ENCODE data around the gene WDR90.

WDR90 gene

GRCh38 chr16:692356-693108 is 43.4 kb downstream of the WDR90 start:
- DNase-seq: no peak

- no peak for DNase-seq
These were observed 44.2 kb downstream of the WDR90 start for GRCh38 chr16:693364-693763.

GRCh38 chr16:693766-694165 is 44.6 kb downstream of the WDR90 start:
- no peak for DNase-seq

GRCh38 chr16:694187-694862 is 45.2 kb downstream of the WDR90 start:
- DNase-seq: no peak

DNA sequence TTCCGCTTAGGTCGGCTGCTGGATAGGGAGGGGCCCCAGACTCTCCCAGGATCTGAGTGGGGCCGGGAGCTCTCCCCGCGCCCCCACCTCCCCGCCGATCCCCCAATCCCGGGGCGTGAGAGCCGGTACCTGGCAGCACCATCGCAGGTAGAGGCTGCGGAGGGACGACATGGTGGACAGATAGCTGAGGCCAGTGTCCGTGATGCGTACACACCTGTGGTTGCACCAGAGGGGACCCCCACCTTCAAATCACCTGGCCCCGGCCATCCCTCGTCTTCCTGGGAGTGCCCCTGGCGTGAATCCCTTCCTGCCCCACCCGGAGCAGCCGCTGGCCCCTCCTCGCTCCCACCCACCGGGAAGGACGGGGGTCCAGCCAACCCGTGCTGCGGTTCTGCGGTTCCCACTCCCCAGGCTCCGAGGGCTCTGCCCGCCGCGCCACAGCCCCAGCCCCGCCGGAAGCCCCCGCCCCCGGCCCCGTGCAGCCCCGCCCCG is 45.7 kb downstream of the WDR90 start:
- DNase-seq: no peak

- DNase-seq: no peak
These were observed 46.4 kb downstream of the WDR90 start for GRCh38 chr16:695355-696089.

DNA sequence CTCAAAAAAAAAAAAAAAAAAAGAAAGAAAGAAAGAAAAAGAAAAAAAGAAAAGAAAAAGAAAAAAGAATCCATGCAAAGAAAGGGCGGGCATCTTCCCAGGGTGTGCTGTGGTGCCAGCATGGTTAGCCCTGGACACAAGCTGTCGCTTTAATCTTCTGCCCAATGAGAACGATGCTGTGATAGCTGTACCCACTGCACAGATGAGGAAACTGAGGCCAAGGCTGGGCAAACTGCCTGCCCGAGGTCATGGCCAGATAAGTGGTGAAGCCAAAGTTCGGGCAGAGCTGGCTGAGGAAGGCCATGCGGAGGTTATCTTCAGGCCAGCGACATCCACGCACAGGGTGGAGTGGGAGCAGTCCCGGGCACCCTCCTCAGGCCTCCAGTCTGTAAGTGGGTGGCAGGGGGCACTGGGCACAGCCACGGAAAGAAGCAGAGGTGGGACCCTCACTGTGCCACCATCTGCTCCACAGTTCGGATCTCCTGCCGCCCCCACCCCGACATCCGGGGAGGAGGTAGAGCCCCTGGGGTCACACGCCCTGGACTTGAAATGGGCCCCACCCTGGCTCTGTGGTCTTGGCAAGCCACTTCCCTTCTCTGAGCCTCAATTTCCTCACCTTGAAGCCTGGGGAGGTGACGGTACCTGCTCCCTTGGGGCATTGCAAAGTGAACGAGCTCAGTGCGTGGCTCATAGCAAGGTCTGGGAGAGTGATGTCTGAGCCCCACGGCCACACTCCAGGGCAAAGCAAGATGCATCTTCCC is 49.9 kb downstream of the WDR90 start:
- no peak for DNase-seq

- DNase-seq: no peak
These were observed 51.8 kb downstream of the WDR90 start for GRCh38 chr16:700684-701584.

DNA sequence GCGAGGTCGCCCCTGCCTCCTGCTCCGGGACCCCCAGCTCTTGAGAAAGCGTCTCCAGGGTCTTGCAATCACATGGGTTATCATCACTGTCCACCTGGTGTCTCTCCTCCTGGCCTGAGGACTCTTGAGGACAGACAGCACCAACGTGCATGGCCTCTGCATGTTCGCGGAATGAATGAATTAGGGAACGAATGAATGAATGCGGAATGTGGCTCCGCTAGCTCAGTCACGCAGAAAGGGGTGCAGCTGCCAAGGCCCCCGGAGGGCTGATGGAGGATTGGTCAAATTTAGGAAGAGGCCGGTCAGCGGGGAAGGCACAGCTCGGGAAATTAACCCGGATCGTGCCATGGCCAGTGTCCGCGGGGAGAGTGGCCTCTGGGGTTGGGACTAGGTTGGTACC is 53.2 kb downstream of the WDR90 start:
- no peak for DNase-seq

DNA sequence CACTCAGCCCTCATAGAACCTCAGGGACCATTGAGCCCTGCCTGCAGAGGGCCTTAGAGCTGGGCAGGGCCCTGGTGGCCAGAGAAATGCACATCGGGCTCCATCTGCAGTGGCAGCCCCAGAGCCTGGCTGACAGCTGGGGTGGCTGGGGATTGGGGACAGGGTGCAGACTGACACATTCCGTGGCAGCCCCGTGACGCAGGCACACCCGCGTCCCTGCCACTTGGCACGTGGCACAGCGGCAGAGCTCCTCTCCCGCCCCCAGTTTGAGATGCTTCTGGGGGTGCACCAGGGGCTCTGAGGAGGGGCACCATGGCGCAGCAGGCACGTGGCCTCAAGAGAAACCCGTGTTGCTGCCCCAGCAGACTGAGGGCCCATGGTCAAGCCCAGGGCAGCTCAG is 54.2 kb downstream of the WDR90 start:
- no peak for DNase-seq

DNA sequence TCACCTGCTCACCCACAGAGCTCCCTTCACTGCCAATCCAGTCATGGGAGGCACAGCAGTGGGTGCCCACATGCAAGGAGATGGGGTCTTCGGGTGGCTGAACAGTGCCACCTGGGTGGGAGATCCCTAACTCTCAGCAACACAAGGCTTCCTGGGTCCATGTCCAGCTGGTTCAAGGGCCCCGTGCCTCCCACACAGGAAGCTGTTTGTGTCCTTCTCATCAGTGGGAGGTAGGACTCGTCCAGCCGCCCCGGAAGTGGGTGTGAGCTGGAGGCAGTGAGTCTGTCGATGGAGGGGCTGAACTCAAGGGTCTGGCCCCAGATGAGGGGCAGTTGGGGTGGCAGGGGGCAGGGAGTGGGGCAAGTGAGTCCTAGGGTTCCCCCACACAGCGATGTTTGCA is 54.9 kb downstream of the WDR90 start:
- no peak for DNase-seq

GRCh38 chr16:704552-705380 is 55.6 kb downstream of the WDR90 start:
- DNase-seq: no peak

- DNase-seq: no peak
These were observed 56.4 kb downstream of the WDR90 start, which contains the start of gene FBXL16 for GRCh38 chr16:705431-706188. Gene FBXL16, minus strand, starts transcription at chr16:705801. Its CDS starts 8,396 bp downstream, at chr16:697405.

GRCh38 chr16:706189-707061 is 57.3 kb downstream of the WDR90 start:
- DNase-seq: no peak

DNA sequence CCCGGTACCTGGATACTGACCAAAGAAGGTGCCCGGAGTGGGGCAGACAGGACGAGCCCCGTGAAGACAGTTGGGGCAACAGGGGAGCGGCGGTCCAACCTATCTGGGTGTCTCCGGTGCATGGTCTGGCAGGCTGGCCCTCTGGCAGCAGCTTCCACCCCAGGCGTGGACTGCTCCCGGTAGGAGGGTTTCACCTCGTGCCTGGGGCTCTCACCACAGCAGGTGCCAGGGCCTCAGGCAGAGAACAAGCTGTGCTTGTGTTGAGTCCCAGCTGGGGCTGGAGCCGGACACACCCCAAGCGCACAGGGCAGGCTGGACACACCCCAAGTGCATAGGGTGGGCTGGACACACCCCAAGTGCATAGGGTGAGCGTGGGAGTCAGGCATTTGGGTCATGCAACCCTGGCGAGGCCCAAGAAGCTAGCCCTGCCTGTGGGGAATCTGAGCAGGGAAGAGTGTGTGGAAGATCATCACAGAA is 57.9 kb downstream of the WDR90 start:
- DNase-seq: no peak

- DNase-seq: no peak
These were observed 58.9 kb downstream of the WDR90 start for GRCh38 chr16:708019-708418.

DNA sequence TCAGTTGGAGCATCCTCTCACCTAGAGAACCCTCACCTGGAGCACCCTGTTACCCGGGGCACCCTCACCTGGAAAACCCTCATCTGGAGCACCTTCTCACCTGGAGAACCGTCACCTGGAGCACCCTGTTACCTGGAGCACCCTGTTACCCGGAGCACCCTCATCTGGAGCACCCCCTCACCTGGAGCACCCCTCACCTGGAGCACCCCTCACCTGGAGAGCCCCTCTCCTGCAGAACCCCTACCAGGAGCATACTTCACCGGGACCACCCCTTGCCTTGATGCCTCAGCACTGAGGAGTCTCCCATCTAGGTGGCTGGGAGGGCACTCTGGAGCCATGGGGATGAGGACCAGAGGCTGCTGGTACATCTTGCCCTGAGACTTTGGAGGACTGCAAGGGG is 59.8 kb downstream of the WDR90 start:
- DNase-seq: no peak

GRCh38 chr16:709566-710499 is 60.7 kb downstream of the WDR90 start:
- DNase-seq: no peak

Measured in AML-193 (cell line).